ENCODE results near the gene EIF3B. TPM values are rescaled to one million over a fixed set of nuclear protein-coding genes. Genes with fewer than 3 reads are reported as not detected.

Gene EIF3B
- total and polyA plus RNA-seq, 2 of the 4 experiments (the other 2 are of a cell fraction): 105 to 201 TPM

GRCh38 chr7:2307690-2308107 lies 46.9 kb upstream of the EIF3B start:
- no peak overlapping the region for H3K14ac ChIP-seq (replicated peaks; ENCODE audit: low read depth, low read length)

More at GRCh38 chr7:2307690-2308107, 46.9 kb upstream of the EIF3B start:
- peaks cover 13% of the 10 kb centered on the region; the same call in 1 of the 2 replicates for H4K20me1 ChIP-seq (ENCODE audit: insufficient read depth, low read length)
- no peak overlapping the region for H3K18ac ChIP-seq (ENCODE audit: low read depth, low read length)
- CTCF ChIA-PET: no interaction called here
- H2AK9ac ChIP-seq (replicated peaks; ENCODE audit: low read depth, low read length, poor library complexity): peak overlapping the region; percentile 44
- no peak for DNase-seq
- H3K79me1 ChIP-seq (ENCODE audit: low read depth in 1 of 2, low read length in 2 of 2): peaks cover 22 to 64% of the 10 kb centered on the region in 2 experiments
- in situ Hi-C loops (cut with MboI; ENCODE audit: low sequenced_read_pairs): no loop called here
- intact Hi-C loops (cut with micrococcal nuclease): no loop called here
- H2AK5ac ChIP-seq (ENCODE audit: low read depth, low read length): 0 out of 2 replicates have a peak overlapping the region, but pooled peaks have one; percentile 4
- 0 out of 2 replicates have a peak overlapping the region, but pooled peaks have one; percentile 7 for H3K4ac ChIP-seq (ENCODE audit: low read depth, low read length)
- WGBS, 2 experiments (ENCODE audit: extremely low coverage in 2 of 2, insufficient read length in 1 of 2): no CpG with 5 or more reads among the region's 7 CpGs
- no peaks in the 10 kb centered on the region for H3K36me3 ChIP-seq (ENCODE audit: control insufficient read depth, insufficient read depth, low read length)
- H2BK20ac ChIP-seq (ENCODE audit: low read depth, low read length): no peak overlapping the region
- TF ChIP-seq ELK1 (IDR thresholded peaks at IDR 0.05; ENCODE audit: borderline replicate concordance, low read depth, low read length) (no peak), MXI1 (IDR thresholded peaks at IDR 0.05; ENCODE audit: borderline replicate concordance, low read depth, low read length) (no peak), RFX5 (IDR thresholded peaks at IDR 0.05; ENCODE audit: low read depth, low read length) (no peak), RAD21 (IDR thresholded peaks at IDR 0.05; ENCODE audit: low read length) (no peak), FOS (IDR thresholded peaks at IDR 0.05; ENCODE audit: low read depth, low read length) (no peak), MAZ (IDR thresholded peaks at IDR 0.05; ENCODE audit: borderline replicate concordance, low read depth, low read length) (no peak), CTCF (conservative IDR thresholded peaks at IDR 0.05; ENCODE audit: low read depth, low read length) (no peak), USF2 (IDR thresholded peaks at IDR 0.05; ENCODE audit: low read depth, low read length) (no peak), SMC3 (IDR thresholded peaks at IDR 0.05; ENCODE audit: low read depth, low read length) (no peak), CEBPB (IDR thresholded peaks at IDR 0.05; ENCODE audit: low read depth, low read length) (no peak), CHD1 (IDR thresholded peaks at IDR 0.05; ENCODE audit: low read depth, low read length) (no peak), MAFK (IDR thresholded peaks at IDR 0.05; ENCODE audit: low read depth, low read length) (no peak), POLR2A (IDR thresholded peaks at IDR 0.05; ENCODE audit: low read depth, low read length) (no peak), NFE2L2 (IDR thresholded peaks at IDR 0.05; ENCODE audit: low read depth, low read length) (no peak), RCOR1 (IDR thresholded peaks at IDR 0.05; ENCODE audit: insufficient replicate concordance, low read length) (no peak), BHLHE40 (IDR thresholded peaks at IDR 0.05; ENCODE audit: low read depth, low read length) (no peak)
- no peak overlapping the region for H3K9ac ChIP-seq (ENCODE audit: low read depth, low read length)
- peaks cover 4% of the 10 kb centered on the region; the same call in 1 of the 2 replicates for H3K4me1 ChIP-seq (ENCODE audit: control insufficient read depth, insufficient read depth, low read length)
- 0 out of 2 replicates have a peak overlapping the region, but pooled peaks have one; percentile 24 for H3K23ac ChIP-seq (ENCODE audit: low read depth, low read length)
- H3K4me2 ChIP-seq (ENCODE audit: low read depth, low read length): no peak overlapping the region
- no peak overlapping the region for H2BK5ac ChIP-seq (ENCODE audit: low read depth, low read length, poor library complexity, severe bottlenecking)
- H3K9me1 ChIP-seq (ENCODE audit: insufficient read depth, low read length): peaks cover 2% of the 10 kb centered on the region
- H3K27me3 ChIP-seq (ENCODE audit: control insufficient read depth, insufficient read depth, low read length): no peaks in the 10 kb centered on the region
- no peak overlapping the region for H3K4me3 ChIP-seq (ENCODE audit: insufficient read depth, low read depth, low read length)
- no peaks in the 10 kb centered on the region for H3K9me3 ChIP-seq (ENCODE audit: control insufficient read depth, insufficient read depth, low read length)
- H4K5ac ChIP-seq (ENCODE audit: low read depth, low read length): no peak overlapping the region
- H2BK15ac ChIP-seq (ENCODE audit: low read depth, low read length): no peak overlapping the region
- dilution Hi-C loops (cut with HindIII; ENCODE audit: low sequenced_read_pairs, unreplicated experiment): no loop called here
- no peak overlapping the region for H3K27ac ChIP-seq (ENCODE audit: insufficient read depth, low read length)
- BruUV-seq (replicated peaks): no TSS peak
- POLR2A ChIA-PET (ENCODE audit: unreplicated experiment): no interaction called here
- no peak overlapping the region for H2AFZ ChIP-seq (replicated peaks; ENCODE audit: low read length, poor library complexity)
- H4K8ac ChIP-seq (ENCODE audit: low read depth in 2 of 2, low read length in 2 of 2): no peak overlapping the region
- no peak for ATAC-seq (ENCODE audit: low read depth)
- H4K91ac ChIP-seq (ENCODE audit: insufficient read depth, low read depth, low read length): no peak overlapping the region
- no peak overlapping the region for H3K56ac ChIP-seq (ENCODE audit: extremely low read depth, insufficient read depth, low read length)
- no peak overlapping the region for H2BK120ac ChIP-seq (ENCODE audit: low read depth, low read length)
